Upper lobe of right lung (tissue), 1 donor: ENCODE measurements around the gene CR1L. TPM values are rescaled to one million over a fixed set of nuclear protein-coding genes. Genes with fewer than 3 reads are reported as not detected.
A peak's percentile ranks its signal among the peaks of the same experiment; 100 is the strongest.
"Not testable (repeated sequence)": the region's sequence is repeated elsewhere in the genome, so short reads cannot be mapped to it uniquely, and the experiment has no call there.

Experiments
- ATAC-seq: fragments of 200-7000 bp; cut with Tn5 transposase; one replicate; pipeline ENCODE4 v1.9.1; 2020; ENCODE audit warnings: mild to moderate bottlenecking, moderate library complexity
- DNase-seq: peaks from one replicate; pipeline ENCODE4 v3.0.0-alpha.2; 2020
- H3K27ac ChIP-seq: fragments of 200-600 bp; one replicate; pipeline ENCODE4 v1.8.0; 2022
- H3K27me3 ChIP-seq: fragments of 200-600 bp; one replicate; pipeline ENCODE4 v1.8.0; 2022; ENCODE audit warnings: mild to moderate bottlenecking
- H3K36me3 ChIP-seq: fragments of 200-600 bp; one replicate; pipeline ENCODE4 v1.8.0; 2022
- H3K4me1 ChIP-seq: fragments of 200-600 bp; one replicate; pipeline ENCODE4 v1.8.0; 2022
- H3K4me3 ChIP-seq: fragments of 200-600 bp; one replicate; pipeline ENCODE4 v1.8.0; 2022; ENCODE audit warnings: mild to moderate bottlenecking
- H3K9me3 ChIP-seq: fragments of 200-600 bp; one replicate; pipeline ENCODE4 v1.8.0; 2022
- CTCF ChIP-seq: fragments of 200-600 bp; IDR thresholded peaks from one replicate; pipeline ENCODE4 v1.8.0; 2022; ENCODE audit warnings: antibody characterized with exemption
- intact Hi-C: fragments of 100-400 bp; cut with DNase I; formaldehyde crosslinking; loops from one replicate; pipeline ENCODE4 v1.11.0; 2022
- total RNA-seq: library from RNA; stranded (reverse); fragmentation: NEBNext Ultra II Directional; extraction: Animal tissue kit (Norgen Biotek cat#: 25700); gene quantifications from one replicate; pipeline ENCODE4 v1.2.1, GENCODE V29; 2021
- donor health status: DM: no; HTN: yes; CAD: no; lungs with severe emphysema.

The CR1L gene
- total RNA-seq, 1 donor from 2014 or later: not detected

DNA sequence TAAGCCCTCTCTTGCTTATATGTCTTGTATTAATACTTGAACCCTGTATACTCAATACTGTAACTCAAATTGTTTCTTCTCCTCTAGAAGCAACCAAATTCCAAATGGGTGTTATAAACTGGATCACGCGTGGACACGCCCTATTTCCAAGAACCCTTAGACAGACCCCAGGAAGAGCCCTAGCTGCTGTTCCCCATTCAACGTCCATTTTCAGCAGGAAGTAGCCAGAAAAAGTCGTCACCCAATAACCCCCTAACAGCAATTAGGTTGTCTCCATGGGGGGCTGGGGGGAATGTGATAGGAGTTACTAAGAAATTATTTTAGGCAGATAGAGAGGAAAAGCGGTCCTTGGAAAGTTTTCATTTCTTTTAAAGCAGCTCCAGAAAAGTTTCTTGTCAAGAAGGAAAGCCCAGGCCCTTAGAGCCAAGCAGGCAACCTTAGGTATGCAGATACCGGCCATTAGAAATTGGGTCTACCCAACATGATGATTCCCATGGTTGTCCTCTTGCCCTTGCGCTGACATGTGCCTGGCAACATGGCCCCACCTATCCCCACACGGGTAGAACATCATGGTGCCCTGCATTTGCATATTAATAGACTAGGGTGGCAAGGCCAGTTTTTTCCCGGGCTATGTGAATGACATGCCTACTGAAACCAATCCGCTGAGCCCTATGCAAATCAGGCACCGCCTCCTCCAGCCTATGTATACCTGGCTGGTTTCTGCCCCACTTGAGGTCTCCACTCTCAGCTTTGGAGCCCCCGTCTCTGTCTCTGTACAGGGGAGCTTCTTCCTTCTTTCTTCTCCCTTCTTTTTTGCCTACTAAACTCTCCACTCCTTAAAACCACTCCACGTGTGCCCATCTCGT lies 102.9 kb downstream of the CR1L start:
- no peaks in the 10 kb centered on the region for H3K36me3 ChIP-seq
- TF ChIP-seq CTCF: no peak
- no peaks in the 10 kb centered on the region for H3K27me3 ChIP-seq
- H3K4me3 ChIP-seq: no peak overlapping the region
- H3K27ac ChIP-seq: peak overlapping the region; percentile 1
- ATAC-seq: no peak
- H3K4me1 ChIP-seq: peaks cover 24% of the 10 kb centered on the region
- no peaks in the 10 kb centered on the region for H3K9me3 ChIP-seq
- intact Hi-C loops: no loop called here
- no peak for DNase-seq

DNA sequence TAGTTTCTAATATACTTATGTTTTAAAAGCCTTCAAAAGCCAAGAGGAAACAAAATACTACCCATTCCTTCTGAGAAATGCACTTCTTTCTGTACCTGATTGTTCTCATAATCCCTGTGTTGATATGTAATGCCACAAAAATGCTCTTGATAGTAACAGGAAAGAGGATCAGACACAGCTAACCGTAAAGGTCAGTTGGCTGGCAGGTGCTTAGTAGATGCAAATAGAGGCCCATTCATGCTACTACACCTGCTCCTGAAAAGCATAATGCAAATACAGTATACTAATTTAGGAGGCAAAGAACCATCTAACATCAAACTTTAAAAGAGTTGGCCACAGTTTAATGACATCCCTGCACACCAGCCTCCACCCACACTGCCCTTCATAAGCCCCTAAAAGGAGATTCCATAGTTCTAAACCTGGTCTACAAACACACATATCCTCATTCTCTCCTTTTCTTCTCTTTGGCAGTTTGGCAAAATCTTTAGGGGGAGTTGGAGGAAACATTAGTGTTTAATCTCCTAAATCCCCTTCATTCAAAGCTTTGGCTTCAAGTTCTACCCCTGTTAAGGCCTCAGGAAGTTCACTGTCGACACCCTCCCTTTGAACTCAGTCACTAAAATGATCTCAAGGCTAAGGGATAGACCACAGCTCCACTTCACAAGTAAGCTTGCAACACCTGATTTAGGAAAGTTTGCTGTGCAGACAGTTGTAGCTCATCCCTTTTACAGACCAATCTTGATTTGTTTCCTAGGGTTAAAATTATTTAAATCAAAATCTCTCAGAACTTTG lies 104.0 kb downstream of the CR1L start:
- H3K36me3 ChIP-seq: no peaks in the 10 kb centered on the region
- no peaks in the 10 kb centered on the region for H3K9me3 ChIP-seq
- no peak for TF ChIP-seq CTCF
- peak; percentile 15 for ATAC-seq
- intact Hi-C loops: no loop called here
- H3K27me3 ChIP-seq: no peaks in the 10 kb centered on the region
- DNase-seq: no peak
- H3K27ac ChIP-seq: peak overlapping the region; percentile 1
- no peak overlapping the region for H3K4me3 ChIP-seq
- peaks cover 35% of the 10 kb centered on the region for H3K4me1 ChIP-seq

DNA sequence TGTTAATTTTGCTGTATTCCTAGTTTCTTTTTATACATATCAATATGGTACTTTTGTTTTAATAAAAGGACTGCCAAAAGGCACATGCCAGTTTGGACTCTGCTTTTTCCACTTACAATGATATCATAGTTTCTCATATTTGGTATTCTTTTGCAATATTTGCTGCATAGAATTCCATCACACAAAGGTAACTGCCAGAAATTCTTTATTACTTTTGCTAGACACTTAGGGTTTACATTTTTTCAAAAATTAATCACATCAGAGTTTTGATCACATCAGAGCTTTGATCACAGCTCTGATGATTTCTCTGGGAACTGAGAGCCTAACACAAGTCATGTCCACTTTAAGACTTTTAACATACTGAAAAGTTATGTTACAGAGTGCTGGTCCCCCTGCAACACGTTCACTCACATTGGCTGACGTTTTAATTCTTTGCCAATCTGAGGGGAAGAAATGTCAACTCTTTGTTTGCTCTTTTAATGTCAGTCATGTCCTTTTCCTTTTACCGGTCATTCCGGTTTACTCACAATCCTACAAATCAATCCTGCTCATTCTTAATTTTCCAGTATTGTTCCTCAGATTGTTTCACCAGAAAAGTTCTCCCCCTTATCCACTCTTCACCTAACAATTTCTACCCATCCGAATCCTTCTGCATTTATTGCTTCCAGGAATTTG lies 105.8 kb downstream of the CR1L start:
- DNase-seq (no peak), ATAC-seq (no peak)
- no peak for TF ChIP-seq CTCF
- Histone ChIP-seq H3K9me3 (no peaks in the 10 kb centered on the region), H3K36me3 (no peaks in the 10 kb centered on the region), H3K27me3 (no peaks in the 10 kb centered on the region), H3K4me1 (peaks cover 53% of the 10 kb centered on the region), H3K4me3 (peak overlapping the region; percentile 93), H3K27ac (peak overlapping the region; percentile 94)
- intact Hi-C loops: no loop called here

GRCh38 chr1:207751463-207751789 lies 106.5 kb downstream of the CR1L start:
- H3K4me1 ChIP-seq: peaks cover 59% of the 10 kb centered on the region
- intact Hi-C loops, DNase-seq, H3K36me3 ChIP-seq, ATAC-seq, H3K9me3 ChIP-seq, H3K27me3 ChIP-seq: not testable (repeated sequence)
- H3K27ac ChIP-seq: peak overlapping the region; percentile 94
- peak overlapping the region; percentile 93 for H3K4me3 ChIP-seq

GRCh38 chr1:207751790-207752455 lies 107.0 kb downstream of the CR1L start, which contains the start of gene CD46:
TSS of gene CD46 (plus strand) at chr1:207752054. CDS start at chr1:207752213, 159 bp downstream.
- Histone ChIP-seq H3K9me3 (no peaks in the 10 kb centered on the region), H3K4me1 (peaks cover 62% of the 10 kb centered on the region), H3K36me3 (peaks cover under 1% of the 10 kb centered on the region), H3K4me3 (peak within 1 kb of the TSS; percentile 93), H3K27me3 (no peaks in the 10 kb centered on the region), H3K27ac (peak within 1 kb of the TSS; percentile 94)
- ATAC-seq: peak; percentile 98
- intact Hi-C loops: no loop called here
- peak; percentile 99 for DNase-seq
- no peak for TF ChIP-seq CTCF
